ENCODE measurements around the gene GOLT1B.
A peak's percentile ranks its signal among the peaks of the same experiment; 100 is the strongest.

GOLT1B gene

DNA sequence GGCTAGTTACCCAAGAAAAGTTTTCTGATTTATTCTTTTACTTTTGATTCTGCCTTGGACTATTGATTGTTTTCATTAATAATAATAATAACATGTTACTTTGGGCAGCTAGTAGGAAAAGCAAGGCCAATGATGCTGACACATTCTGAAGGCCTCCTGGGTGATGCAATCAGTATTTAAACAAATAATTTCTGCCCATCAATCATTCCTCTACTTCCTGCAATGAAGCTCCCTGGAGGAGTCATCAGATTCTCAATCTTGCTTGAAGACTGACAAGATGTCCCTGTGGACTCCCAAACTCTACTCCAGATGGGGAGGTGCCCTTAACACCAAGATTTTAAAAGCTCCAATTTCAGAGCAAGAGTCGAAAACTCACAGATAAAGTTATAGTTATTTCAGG is 24.5 kb downstream of the GOLT1B start, which contains the start of gene SPX:
TSS of gene SPX (plus strand) at position 244 of the 400 bp plus-strand sequence. CDS start 177 bp downstream, outside the sequence.
- no peak for DNase-seq

DNA sequence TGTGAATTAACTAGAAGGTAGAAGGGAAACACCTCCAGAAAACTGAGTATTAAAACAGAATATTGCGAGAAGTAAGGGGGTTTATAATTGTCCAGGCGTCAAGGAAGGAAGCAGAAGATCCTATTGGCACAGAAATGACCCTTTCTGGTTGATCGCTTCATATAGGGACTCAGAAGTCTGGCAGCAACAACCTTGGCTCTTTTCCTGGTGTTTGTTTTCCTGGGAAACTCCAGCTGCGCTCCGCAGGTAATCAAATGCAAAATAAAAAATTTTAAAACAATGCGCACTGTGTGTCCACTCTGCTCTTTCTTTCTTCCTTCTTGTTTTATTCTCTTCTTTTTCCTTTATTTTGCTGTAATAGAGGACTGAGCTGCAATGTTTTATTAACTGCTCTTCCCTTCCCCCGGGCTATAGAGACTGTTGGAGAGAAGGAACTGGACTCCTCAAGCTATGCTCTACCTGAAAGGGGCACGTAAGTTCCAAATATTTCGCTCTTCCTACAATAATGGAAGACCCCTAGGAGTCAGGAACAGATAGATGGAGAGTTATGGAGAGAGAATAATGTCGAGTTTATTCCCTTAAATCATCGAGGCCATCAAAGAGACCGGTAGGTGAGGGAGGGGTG is 25.2 kb downstream of the GOLT1B start:
- no peak for DNase-seq

DNA sequence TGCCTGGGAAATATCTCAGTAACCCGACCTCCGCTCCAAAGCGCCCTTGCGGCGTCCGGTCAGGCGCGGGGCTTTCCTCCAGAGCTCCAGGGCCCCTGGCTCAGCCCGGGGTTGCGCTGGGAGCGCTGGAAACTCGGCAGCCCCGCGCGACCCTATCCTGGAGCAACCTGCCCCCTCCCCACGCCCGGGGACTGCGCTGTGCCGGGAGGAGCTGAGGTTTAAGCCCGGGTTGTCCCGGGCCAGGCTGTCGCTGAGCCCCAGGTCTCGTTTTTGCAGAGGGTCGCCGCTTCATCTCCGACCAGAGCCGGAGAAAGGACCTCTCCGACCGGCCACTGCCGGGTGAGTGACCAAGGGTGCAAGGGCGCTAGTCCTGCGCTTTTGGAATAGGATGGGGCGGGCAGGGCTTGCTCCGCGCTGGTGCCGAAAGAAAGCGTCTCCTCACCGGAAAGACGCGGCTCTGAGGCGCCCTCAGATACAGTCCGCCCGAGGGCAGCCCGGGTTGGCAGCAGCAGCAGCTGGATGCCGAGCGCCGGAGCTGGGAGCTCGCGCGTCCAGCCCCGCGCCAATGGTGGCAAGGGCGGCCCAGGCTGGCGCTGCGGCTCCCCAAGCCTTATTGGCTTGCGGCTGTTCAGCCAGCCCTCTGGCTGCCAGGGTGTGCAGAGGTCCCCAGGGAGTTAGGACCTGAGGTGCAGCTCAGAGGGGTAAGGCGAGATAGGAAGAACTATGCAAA is 26.0 kb downstream of the GOLT1B start:
- DNase-seq = peak; percentile 52

DNA sequence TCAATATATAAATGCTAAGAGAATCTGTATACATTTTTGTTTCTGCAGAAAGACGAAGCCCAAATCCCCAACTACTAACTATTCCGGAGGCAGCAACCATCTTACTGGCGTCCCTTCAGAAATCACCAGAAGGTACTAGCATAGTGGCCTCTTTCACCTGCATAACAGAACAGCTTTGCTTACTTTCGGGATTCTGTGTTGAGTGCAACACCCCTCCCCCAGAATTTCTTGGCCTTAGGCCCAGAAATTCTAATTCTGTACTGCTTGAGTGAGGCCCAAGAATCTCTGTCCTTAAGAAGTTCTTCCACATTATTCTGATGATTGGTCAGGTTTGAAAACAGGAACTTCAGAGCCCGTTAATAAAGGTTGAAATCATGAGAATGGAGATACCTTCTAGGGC is 27.4 kb downstream of the GOLT1B start:
- no peak for DNase-seq

DNA sequence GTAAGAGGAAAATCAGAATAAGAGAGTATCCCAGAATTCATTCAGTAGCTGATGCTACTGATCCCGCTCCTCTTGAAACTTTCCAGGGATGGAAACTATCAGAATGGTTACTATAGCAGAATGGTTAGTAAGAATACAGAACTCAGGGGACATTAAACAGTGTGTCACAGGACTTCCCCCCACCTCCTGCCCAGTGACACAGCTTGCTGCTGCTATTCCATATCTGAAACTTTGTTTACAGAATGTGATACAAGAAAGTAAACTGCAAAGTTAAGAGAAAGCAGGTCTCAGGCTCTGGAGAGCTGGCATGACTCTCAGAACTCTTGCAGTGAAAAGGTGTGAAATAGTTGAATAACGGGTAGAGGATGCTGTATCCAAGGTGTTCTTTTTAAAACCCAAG is 27.9 kb downstream of the GOLT1B start:
- DNase-seq = no peak

DNA sequence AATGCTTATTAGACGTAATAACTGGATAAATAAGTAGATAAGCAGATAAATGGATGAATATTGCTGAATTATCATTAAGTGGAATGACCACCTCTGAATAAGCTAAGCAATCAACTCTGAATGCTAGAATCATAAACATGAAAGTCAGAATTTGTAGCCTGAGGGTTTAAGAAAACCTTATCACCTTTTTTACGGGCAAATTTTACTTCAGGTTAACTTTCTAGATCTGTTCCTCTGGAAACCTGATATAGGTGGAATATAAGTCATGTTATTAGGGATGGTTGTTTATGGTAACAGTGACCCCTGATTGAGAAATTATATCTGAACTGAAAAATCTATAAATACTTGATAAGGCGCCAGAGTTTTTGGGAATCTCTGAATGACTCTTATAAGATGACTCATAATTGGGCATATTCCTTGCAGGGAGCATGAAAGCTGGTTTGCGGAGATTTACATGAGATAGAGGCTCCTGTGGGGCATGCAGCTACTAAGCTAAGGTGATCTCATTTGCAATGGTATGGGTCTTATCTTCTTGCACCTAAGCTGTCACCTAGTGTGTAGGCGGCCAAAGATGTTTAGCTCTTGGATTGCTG is 36.6 kb downstream of the GOLT1B start:
- no peak for DNase-seq

DNA sequence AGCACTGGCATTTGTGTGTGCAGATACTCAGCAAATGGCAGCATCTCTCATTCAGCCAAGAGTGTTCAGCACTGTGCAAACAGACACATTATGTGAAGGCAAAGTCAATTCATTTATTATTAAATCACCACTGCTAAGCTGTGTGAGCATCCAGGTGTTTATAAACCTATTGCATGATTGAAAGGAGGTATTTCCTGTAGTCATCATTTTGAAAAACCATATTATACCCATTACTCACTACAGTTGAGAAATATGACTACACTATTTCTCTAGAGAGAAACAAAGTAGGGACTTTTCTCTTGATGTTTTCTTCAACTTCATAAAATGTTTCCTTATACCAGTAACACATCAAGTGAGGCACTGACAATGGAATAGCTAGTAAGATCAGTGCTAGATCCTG is 38.2 kb downstream of the GOLT1B start:
- no peak for DNase-seq

DNA sequence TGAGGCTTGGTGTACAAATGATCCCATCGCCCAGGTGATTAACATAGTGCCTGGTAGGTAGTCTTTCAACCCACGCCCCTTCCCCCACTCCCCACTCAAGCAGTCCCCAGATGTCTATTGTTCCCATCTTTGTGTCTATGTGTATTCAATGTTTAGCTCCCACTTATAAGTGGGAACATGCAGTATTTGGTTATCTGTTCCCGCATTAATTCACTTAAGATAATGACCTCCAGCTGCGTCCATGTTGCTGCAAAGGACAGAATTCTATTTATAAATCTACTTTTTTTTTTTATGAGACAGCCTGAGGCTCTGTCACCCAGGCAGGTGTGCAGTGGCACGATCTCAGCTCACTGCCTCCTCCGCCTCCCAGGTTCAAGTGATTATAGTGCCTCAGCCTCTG is 40.2 kb downstream of the GOLT1B start:
- DNase-seq = no peak

DNA sequence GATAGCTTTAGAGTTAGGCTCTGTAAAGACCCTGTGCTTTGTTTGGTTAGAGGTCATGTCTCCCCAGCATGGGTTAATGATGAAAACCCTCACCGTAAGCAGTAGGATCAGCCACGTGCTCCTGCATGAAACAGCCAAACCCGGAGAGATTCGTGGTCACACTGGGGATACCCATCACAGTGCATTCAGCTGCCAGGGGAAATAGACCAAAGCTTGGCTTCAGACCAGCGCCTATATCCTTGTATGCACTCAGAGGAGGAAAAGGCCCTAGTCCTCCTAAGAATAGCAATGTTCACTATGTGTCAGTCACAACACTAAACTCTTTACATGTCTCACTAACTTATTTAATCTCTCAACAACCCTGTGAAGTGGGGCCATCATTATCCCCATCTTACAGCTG is 40.8 kb downstream of the GOLT1B start:
- DNase-seq = no peak

DNA sequence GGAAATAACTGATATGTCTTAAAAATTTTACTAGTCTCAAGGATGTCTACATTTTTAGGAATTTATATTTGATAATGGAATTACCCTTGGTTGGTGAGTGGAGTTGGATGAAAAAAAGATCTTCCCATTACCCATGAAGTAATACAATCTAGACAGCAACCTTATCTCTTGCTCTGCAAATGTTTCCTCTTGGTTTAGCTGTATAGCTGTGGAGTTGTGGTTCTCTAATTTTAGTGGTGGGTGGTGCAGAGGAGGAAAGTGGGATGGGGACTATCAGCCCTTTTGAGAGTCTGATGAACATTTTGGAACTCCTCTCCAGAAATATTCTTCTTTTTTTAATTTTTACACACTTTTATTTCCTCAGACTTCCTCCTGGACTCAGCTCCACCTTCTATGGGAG is 41.6 kb downstream of the GOLT1B start:
- no peak for DNase-seq

DNA sequence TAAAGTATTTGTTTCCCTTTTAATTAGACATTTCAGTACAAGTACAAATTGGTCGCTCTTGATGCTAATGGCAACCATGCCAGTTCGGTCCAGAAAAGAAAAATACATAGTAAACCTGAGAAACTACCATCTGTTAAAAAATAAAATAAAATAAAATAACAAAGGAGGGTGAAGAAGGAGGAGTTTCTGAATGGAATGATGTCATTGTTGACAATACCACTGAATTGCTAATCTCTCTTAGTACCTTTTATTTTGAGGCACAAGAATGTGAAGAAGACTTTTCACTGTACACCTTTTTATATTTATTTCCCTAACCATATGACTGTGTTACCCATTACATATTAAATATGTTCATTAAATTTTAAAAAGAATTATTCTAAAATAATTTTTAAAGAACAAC is 44.0 kb downstream of the GOLT1B start:
- DNase-seq = no peak

DNA sequence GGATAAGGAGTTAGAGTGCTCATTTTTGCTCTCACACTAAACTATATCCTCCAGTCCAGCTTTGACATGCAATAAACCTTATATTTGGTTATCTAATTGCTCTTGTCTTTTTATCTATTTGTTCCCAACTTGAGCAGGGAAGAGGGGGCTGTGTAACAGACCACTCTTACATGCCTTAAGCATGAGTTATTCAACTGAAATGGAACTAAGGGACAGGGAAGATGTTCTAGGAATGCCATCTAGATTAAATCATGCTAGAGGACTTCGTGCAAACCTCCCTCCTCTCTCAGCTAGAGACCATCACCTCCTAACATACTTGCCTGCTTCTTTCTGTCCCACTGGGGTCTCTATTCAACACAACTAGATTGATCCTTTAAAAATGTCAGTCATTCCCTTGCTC is 45.1 kb downstream of the GOLT1B start:
- no peak for DNase-seq

DNA sequence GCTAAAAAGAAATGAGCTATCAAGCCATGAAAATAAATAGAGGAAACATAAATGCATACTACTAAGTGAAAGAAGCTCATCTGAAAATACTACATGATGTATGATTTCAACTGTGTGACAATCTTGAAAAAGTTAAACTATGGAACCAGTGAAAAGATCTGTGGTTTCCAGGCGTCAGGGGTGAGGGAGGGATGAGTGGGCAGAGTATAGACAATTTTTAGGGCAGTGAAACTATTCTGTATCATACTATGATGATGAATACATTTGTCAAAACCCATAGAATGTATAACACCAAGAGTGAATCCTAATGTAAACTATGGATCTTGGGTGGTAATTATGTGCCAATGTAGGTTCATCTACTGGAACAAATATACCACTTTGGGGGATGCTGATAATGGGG is 45.8 kb downstream of the GOLT1B start:
- no peak for DNase-seq

DNA sequence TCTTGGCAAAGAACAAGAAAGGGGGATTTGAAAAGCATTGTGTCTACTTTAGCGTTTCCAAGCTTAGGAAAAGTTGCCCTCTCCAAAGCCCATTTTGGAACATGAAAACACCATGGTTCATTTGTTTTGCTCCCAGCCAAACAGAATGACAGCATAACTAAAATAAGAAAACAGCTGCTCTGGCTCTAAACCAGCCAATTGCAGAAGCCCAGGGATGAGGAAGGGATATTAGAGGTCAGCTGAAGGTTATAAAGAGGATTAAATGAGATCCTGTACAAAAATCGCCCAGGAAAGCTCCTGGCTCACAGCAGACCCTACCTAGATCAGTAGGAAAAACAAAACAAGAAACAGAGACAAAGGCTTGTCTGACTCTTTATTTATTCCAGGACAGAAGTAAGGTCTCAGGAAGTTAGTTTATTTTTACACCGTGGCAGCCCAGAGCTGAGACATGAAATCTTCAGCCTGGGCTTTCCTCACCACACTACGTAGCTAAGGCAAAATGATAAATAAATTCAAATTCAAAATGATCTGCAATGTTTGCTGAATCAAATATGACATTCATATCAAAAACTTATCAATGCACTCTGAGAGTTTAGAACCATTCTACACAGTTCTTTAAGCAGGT is 50.4 kb downstream of the GOLT1B start:
- no peak for DNase-seq

DNA sequence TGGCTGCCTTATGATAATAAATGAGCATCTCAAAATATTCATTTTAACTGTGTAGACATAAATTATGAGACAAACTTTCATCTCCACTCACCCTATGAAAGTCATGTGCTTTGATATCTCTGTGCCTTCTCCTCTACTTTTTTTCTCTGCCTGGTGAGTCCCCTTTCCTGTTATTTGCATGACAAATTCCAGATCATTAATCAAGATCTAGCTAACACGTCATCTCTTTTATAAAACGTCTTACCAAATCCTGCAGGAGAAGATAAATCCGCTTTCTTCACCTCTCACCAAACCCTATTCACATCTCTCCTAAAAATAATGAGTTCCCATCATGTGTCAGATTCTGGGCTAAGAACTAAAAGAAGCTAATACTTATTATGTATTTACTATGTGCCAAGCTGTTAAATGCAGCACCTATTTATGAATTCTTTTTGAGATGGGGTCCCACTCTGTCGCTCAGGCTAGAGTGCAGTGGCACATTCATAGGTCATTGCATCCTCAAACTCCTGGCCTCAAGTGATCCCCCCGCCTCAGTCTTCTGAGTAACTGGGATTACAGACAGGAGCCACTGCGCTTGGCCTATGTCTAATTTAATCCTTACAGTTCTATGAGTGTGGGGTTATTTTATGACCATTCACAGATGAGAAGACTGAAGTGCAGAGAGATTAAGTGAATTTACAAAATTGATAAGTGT is 51.2 kb downstream of the GOLT1B start:
- DNase-seq = no peak

DNA sequence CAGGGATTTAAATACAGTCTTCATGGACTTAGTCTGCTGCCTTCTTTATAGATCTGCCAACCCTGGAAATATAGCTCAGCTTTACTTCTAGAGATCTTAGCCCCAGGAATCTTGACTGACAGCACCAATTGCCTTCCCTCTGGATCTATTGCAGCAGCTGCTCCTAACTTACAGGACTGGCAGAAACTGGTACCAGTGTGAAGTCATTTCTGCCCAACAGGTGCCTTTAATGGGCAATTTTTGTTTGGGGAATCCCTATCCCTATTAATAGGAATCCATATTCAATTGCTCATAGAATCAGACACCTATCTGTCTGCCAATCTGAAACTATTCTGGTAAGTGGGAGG is 51.7 kb downstream of the GOLT1B start:
- DNase-seq = no peak

DNA sequence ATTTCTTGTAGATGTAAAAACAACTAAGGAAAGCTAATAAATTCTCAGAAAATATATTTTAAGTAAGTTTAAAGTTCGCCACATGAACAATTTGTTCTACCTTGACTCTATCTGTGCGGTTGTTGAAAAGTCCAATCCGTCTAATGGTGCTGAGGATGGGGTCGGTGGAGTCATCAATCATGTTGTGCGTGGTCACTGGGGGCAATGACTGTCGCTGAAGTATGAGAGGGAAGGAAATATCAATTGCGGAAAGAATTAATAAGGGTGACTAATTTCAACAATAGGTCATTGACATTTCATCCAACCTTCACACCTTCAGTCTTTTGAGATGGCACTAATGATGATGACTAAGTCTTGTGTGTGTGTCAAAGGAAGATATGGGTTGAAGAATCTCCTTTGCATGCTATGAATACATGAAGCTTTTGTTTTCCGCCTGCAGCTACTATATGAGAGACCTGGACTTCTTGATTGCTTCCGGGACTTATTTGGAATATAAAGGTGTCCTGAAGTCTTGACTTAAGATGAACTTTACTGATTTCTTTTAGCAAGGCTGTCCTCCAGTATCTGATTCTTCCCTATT is 56.6 kb downstream of the GOLT1B start:
- DNase-seq = no peak

DNA sequence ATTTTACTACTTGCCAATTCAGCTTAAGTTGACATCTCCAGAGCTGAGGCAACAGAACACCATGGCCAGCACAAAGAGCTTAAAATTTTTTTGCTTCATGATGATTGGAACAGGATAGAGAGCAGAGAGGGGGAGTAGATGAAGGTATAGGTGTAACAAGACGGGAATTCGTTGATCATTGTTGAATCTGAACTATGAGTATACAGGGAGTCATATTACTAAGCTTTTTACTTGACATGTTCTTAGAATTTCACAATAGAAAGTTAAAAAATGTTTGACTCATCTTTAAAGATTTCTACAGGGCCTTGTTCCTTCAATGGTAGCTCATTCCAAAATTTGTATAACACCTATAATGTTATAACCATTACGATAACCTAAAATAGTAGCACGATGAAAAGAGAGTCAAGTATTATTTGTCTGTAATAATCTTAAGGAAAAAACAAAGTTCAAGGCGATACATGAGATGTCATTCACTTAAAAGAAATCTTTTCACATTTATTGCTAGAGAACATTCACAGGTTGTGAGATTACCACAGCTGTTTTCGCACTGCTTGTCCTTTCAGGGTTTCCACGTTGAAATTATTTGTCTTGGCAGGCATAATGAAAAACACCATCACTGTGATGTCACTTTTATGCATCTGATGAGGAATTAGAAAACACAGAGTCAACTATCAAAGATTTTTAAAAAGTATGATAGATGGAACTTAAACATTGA is 58.4 kb downstream of the GOLT1B start:
- DNase-seq = no peak

DNA sequence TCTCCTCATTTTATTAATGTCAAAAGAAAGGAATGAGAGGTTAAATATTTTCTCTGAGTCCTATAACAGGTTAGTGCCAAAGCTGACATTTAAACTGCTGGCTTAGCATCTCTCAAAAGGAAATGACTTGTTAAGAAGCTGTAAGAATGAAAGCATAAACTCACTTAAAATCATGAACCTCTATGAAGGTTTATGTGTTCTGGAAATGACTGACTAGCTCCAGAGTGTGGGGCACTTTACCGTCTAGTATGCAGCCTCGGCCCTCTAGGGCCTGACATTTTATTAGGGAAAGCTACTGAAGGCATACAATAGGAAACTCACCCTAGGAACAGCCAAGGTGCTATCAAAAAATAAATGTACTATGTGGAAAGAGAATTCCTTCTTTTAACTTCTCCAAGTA is 59.6 kb downstream of the GOLT1B start:
- DNase-seq = no peak

DNA sequence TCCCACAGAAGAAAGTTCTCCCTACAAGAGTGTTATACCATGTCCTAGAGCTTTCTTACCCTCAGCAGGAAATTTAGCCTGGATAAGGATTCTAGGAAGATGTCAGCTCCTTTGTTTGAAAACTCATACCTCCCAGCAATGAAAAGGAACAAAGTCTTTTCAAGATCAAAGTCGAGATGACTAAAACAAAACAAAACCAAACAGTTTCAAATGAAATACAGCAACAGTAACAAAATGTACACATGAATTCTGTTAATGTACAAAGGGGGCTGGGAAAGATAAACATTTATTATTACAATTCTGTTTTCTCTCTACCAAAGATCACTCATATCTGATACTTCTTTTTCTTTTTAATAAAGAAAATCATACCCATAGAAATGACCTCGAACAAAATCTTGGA is 61.3 kb downstream of the GOLT1B start:
- no peak for DNase-seq

DNA sequence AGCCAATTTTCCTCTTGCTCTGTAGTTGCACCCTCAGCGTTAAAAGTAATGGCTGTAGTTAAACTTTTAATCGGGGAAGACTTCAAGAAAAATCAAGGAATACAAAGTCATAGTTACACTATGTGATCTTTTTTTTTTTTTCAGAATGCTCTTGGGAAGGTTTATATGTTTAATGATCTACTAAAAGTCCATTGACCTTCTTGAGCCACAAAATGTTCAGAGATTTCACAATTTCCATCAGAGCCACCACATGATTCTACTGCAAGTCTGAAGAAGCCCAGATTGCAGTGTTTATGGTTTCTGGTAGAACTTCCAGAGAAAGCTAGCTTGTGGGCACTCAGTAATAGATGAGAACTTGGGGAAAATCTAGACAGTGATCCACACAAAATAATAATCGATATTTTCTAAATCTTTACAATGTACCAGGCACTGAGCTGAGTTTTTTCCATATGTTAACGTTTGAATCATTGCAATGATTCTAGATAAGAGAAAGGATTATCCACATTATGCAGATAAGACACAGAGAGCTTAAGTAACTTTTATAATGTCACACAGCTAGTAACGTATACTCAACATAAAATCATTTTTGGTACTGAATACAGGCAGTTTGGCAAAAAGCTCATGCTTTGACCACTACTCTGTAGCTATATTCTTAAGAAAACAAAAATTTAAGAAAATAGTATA is 64.8 kb downstream of the GOLT1B start:
- no peak for DNase-seq

DNA sequence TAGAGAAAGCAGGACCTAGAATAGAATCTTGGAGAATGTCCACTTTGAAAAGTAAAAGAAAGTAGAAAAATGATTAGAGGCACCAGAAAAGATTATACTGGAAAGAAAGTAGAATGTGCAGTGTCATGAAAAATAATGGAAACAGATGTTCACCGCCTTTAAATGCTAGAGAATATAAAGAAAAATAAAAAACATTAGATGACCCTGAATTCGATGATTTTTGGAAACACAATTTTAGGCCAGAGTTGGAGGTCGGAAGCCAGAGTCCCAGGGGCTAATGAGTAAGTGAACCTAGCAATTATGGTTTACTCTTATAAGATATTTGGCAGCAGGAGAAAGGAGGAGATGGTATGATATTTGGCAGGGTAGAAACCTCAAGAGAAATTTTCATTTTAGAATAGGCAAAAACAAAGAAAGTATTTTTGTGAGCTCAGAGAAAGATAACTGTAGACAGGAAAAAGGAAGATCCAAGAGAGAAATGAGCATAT is 65.4 kb downstream of the GOLT1B start:
- DNase-seq = no peak
